Lower lobe of right lung (tissue), 2 donors: ENCODE data around the gene AUTS2. TPM values are rescaled to one million over a fixed set of nuclear protein-coding genes. Genes with fewer than 3 reads are reported as not detected.

Experiments
- ATAC-seq, 2 donors: fragments of 200-7000 bp; cut with Tn5 transposase; one replicate each; pipeline ENCODE4 v1.9.1; 2020 to 2022; ENCODE audit warnings: mild to moderate bottlenecking in 2 of 2, moderate library complexity in 2 of 2
- DNase-seq: peaks from one replicate; pipeline ENCODE4 v3.0.0-alpha.2; 2020
- H3K27ac ChIP-seq: fragments of 200-600 bp; one replicate; pipeline ENCODE4 v1.8.0; 2022
- H3K27me3 ChIP-seq: fragments of 200-600 bp; one replicate; pipeline ENCODE4 v1.8.0; 2022; ENCODE audit warnings: low read depth
- H3K36me3 ChIP-seq: fragments of 200-600 bp; one replicate; pipeline ENCODE4 v1.8.0; 2022; ENCODE audit warnings: mild to moderate bottlenecking
- H3K4me1 ChIP-seq: fragments of 200-600 bp; one replicate; pipeline ENCODE4 v1.8.0; 2022
- H3K4me3 ChIP-seq: fragments of 200-600 bp; one replicate; pipeline ENCODE4 v1.8.0; 2022; ENCODE audit warnings: mild to moderate bottlenecking
- H3K9me3 ChIP-seq: fragments of 200-600 bp; one replicate; pipeline ENCODE4 v1.8.0; 2022
- CTCF ChIP-seq: fragments of 200-600 bp; IDR thresholded peaks from one replicate; pipeline ENCODE4 v1.8.0; 2022; ENCODE audit warnings: antibody characterized with exemption, mild to moderate bottlenecking
- intact Hi-C: fragments of 100-400 bp; cut with DNase I; formaldehyde crosslinking; loops from one replicate; pipeline ENCODE4 v1.11.0; 2022
- total RNA-seq: library from RNA; stranded (reverse); fragmentation: NEBNext Ultra II Directional; extraction: Animal tissue kit (Norgen Biotek cat#: 25700); gene quantifications from one replicate; pipeline ENCODE4 v1.2.1, GENCODE V29; 2021
- donor health status: DM: no; HTN: yes; CAD: no; lungs with severe emphysema.

Gene AUTS2
- total RNA-seq, 1 donor from 2014 or later: 45.7 TPM

GRCh38 chr7:70791341-70791740 lies 1193.1 kb downstream of the AUTS2 start:
- no peak for DNase-seq
- H3K36me3 ChIP-seq: peaks cover 55% of the 10 kb centered on the region

GRCh38 chr7:70793060-70793459 lies 1194.8 kb downstream of the AUTS2 start:
- Histone ChIP-seq H3K9me3 (no peaks in the 10 kb centered on the region), H3K4me1 (no peaks in the 10 kb centered on the region), H3K27ac (no peak overlapping the region), H3K27me3 (no peaks in the 10 kb centered on the region), H3K4me3 (no peak overlapping the region), H3K36me3 (peaks cover 38% of the 10 kb centered on the region)
- intact Hi-C loops: no loop called here
- ATAC-seq (no peak), DNase-seq (no peak)
- no peak for TF ChIP-seq CTCF

More at GRCh38 chr7:70791341-70791740, 1193.1 kb downstream of the AUTS2 start:
- H3K27ac ChIP-seq: no peak overlapping the region
- intact Hi-C loops: no loop called here
- TF ChIP-seq CTCF: no peak
- H3K4me3 ChIP-seq: no peak overlapping the region
- no peaks in the 10 kb centered on the region for H3K4me1 ChIP-seq
- no peak for ATAC-seq
- no peaks in the 10 kb centered on the region for H3K9me3 ChIP-seq
- no peaks in the 10 kb centered on the region for H3K27me3 ChIP-seq

GRCh38 chr7:70793821-70794220 lies 1195.5 kb downstream of the AUTS2 start:
- intact Hi-C loops: no loop called here
- ATAC-seq (no peak), DNase-seq (no peak)
- H3K27me3 ChIP-seq: no peaks in the 10 kb centered on the region
- H3K4me3 ChIP-seq: no peak overlapping the region
- no peaks in the 10 kb centered on the region for H3K4me1 ChIP-seq
- no peaks in the 10 kb centered on the region for H3K9me3 ChIP-seq
- H3K36me3 ChIP-seq: peaks cover 32% of the 10 kb centered on the region
- TF ChIP-seq CTCF: no peak
- H3K27ac ChIP-seq: no peak overlapping the region

GRCh38 chr7:70794962-70795361 lies 1196.7 kb downstream of the AUTS2 start:
- peaks cover 11% of the 10 kb centered on the region for H3K9me3 ChIP-seq
- no peak overlapping the region for H3K4me3 ChIP-seq
- H3K36me3 ChIP-seq: peaks cover 27% of the 10 kb centered on the region
- H3K4me1 ChIP-seq: no peaks in the 10 kb centered on the region
- H3K27me3 ChIP-seq: no peaks in the 10 kb centered on the region
- intact Hi-C loops: no loop called here
- H3K27ac ChIP-seq: no peak overlapping the region
- TF ChIP-seq CTCF: no peak
- ATAC-seq: no peak
- DNase-seq: no peak

GRCh38 chr7:70795948-70796347 lies 1197.7 kb downstream of the AUTS2 start:
- Histone ChIP-seq H3K4me1 (no peaks in the 10 kb centered on the region), H3K36me3 (peaks cover 17% of the 10 kb centered on the region), H3K9me3 (peaks cover 14% of the 10 kb centered on the region), H3K4me3 (no peak overlapping the region), H3K27me3 (no peaks in the 10 kb centered on the region), H3K27ac (no peak overlapping the region)
- ATAC-seq: no peak
- no peak for DNase-seq
- intact Hi-C loops: no loop called here
- no peak for TF ChIP-seq CTCF

GRCh38 chr7:70797109-70797514 lies 1198.8 kb downstream of the AUTS2 start:
- TF ChIP-seq CTCF: no peak
- peaks cover 5% of the 10 kb centered on the region for H3K36me3 ChIP-seq
- DNase-seq (no peak), ATAC-seq (no peak)
- peaks cover 14% of the 10 kb centered on the region for H3K9me3 ChIP-seq
- intact Hi-C loops: no loop called here
- no peaks in the 10 kb centered on the region for H3K4me1 ChIP-seq
- H3K27ac ChIP-seq: no peak overlapping the region
- no peak overlapping the region for H3K4me3 ChIP-seq
- no peaks in the 10 kb centered on the region for H3K27me3 ChIP-seq
